Thoracic aorta (tissue), 2 donors: Measurements from ENCODE around the gene ARMCX5. TPM values are rescaled to one million over a fixed set of nuclear protein-coding genes. Genes with fewer than 3 reads are reported as not detected.

ENCODE experiments used
- ATAC-seq: fragments of 150-250 bp; one replicate; pipeline ENCODE4 v1.8.0; 2017; ENCODE audit warnings: low read depth; ENCODE audit not compliant: insufficient number of reproducible peaks, low FRiP score
- DNase-seq: peaks from one replicate; pipeline ENCODE4 v3.0.0-alpha.2; 2020; ENCODE audit warnings: low spot score
- H3K27ac ChIP-seq, 2 donors: fragments of 200-600 bp; sonication (generic); 1 replicate in 1 of 2; 2 replicates in 1 of 2; pipeline ENCODE4 v1.5.1; 2016; ENCODE audit warnings: mild to moderate bottlenecking in 2 of 2, moderate library complexity in 2 of 2
- H3K27me3 ChIP-seq: fragments of 200-600 bp; sonication (generic); replicated peaks from 2 replicates; pipeline ENCODE4 v1.6.0; 2016; ENCODE audit warnings: mild to moderate bottlenecking; ENCODE audit not compliant: insufficient read depth
- H3K36me3 ChIP-seq: fragments of 200-600 bp; sonication (generic); one replicate; pipeline ENCODE4 v1.5.1; 2016
- H3K4me1 ChIP-seq, 2 donors: fragments of 200-600 bp; sonication (generic); 1 replicate in 1 of 2; 2 replicates in 1 of 2; pipeline versions ENCODE4 v1.5.1 to v1.6.0; 2016; ENCODE audit warnings: low read depth in 2 of 2, mild to moderate bottlenecking in 1 of 2; ENCODE audit not compliant: control insufficient read depth in 1 of 2
- H3K4me3 ChIP-seq: fragments of 200-600 bp; sonication (generic); 2 replicates; pipeline ENCODE4 v1.5.1; 2016; ENCODE audit warnings: mild to moderate bottlenecking
- H3K9me3 ChIP-seq: fragments of 200-600 bp; sonication (generic); 2 replicates; pipeline ENCODE4 v1.5.1; 2016
- CTCF ChIP-seq: fragments of 200-600 bp; sonication (generic); IDR thresholded peaks from one replicate; pipeline ENCODE4 v1.5.1; 2019; ENCODE audit warnings: antibody characterized with exemption
- total RNA-seq, 2 donors: library from RNA; depleted of rRNA; stranded (reverse); fragments of >200 nt; gene quantifications; one replicate each; pipeline versions ENCODE4 v1.1.0 to v1.2.3, GENCODE V29; 2016

Gene ARMCX5
- 10 to 100 TPM in 1 of 2 donors, 1 to 10 TPM in 1; 8.7 to 11.4 TPM for total RNA-seq

- H3K27ac ChIP-seq, result peak within 1 kb of the TSS; percentile 81 to 82
- ATAC-seq, result peak; percentile 89
- peak; percentile 27 for DNase-seq
- H3K4me1 ChIP-seq, result peaks cover 0 to 12% of the 10 kb centered on the region in 2 donors
- H3K4me3 ChIP-seq, result peak within 1 kb of the TSS; percentile 87
- no peaks in the 10 kb centered on the region for H3K9me3 ChIP-seq
- H3K36me3 ChIP-seq, result no peaks in the 10 kb centered on the region
- TF ChIP-seq CTCF, result no peak
- H3K27me3 ChIP-seq, result no peaks in the 10 kb centered on the region
Observed at GRCh38 chrX:102599084-102599950, at the start of gene ARMCX5. Gene ARMCX5, plus strand, starts transcription at chrX:102599515. Its CDS starts 2,627 bp downstream, at chrX:102602142.

- no peaks in the 10 kb centered on the region for H3K4me1 ChIP-seq
- no peak for DNase-seq
- TF ChIP-seq CTCF, result no peak
- H3K27me3 ChIP-seq, result no peaks in the 10 kb centered on the region
- no peaks in the 10 kb centered on the region for H3K36me3 ChIP-seq
- no peaks in the 10 kb centered on the region for H3K9me3 ChIP-seq
- H3K4me3 ChIP-seq, result no peak overlapping the region
- no peak overlapping the region for H3K27ac ChIP-seq
- no peak for ATAC-seq
Observed at GRCh38 chrX:102558607-102559006, 40.7 kb upstream of the ARMCX5 start.

GRCh38 chrX:102560423-102561068 lies 38.8 kb upstream of the ARMCX5 start:
- Histone ChIP-seq H3K4me3 (no peak overlapping the region), H3K4me1 (no peaks in the 10 kb centered on the region), H3K9me3 (no peaks in the 10 kb centered on the region), H3K27me3 (no peaks in the 10 kb centered on the region), H3K36me3 (no peaks in the 10 kb centered on the region), H3K27ac (no peak overlapping the region)
- no peak for ATAC-seq
- TF ChIP-seq CTCF, result no peak
- DNase-seq, result no peak

GRCh38 chrX:102580891-102581290 lies 18.4 kb upstream of the ARMCX5 start:
- TF ChIP-seq CTCF, result no peak
- H3K4me1 ChIP-seq, result no peaks in the 10 kb centered on the region
- no peak for ATAC-seq

GRCh38 chrX:102593367-102593766 lies 5.9 kb upstream of the ARMCX5 start:
- DNase-seq (no peak), ATAC-seq (no peak)
- no peaks in the 10 kb centered on the region for H3K9me3 ChIP-seq
- no peak overlapping the region for H3K27ac ChIP-seq
- no peak for TF ChIP-seq CTCF
- no peaks in the 10 kb centered on the region for H3K27me3 ChIP-seq
- H3K36me3 ChIP-seq, result no peaks in the 10 kb centered on the region
- no peaks in the 10 kb centered on the region for H3K4me1 ChIP-seq
- no peak overlapping the region for H3K4me3 ChIP-seq

More at GRCh38 chrX:102580891-102581290, 18.4 kb upstream of the ARMCX5 start:
- Histone ChIP-seq H3K36me3 (no peaks in the 10 kb centered on the region), H3K4me3 (no peak overlapping the region), H3K27me3 (no peaks in the 10 kb centered on the region), H3K27ac (no peak overlapping the region), H3K9me3 (no peaks in the 10 kb centered on the region)
- no peak for DNase-seq
